GM12878 (cell line): ENCODE data around the gene PAIP2. TPM values are rescaled to one million over a fixed set of nuclear protein-coding genes. Genes with fewer than 3 reads are reported as not detected.

Experiments
- IRF4 ChIP-seq: IDR thresholded peaks from 2 replicates; pipeline ENCODE4 v1.6.1; 2011; ENCODE audit warnings: low read depth, low read length
- NFXL1 ChIP-seq: fragments of 450-650 bp; IDR thresholded peaks from 2 replicates; pipeline ENCODE4 v1.6.1; 2017; ENCODE audit warnings: antibody characterized with exemption, mild to moderate bottlenecking, borderline replicate concordance
- RCOR1 ChIP-seq: conservative IDR thresholded peaks from 2 replicates; pipeline ENCODE4 v1.6.1; 2012; ENCODE audit warnings: low read depth, low read length, improper control_type of control experiment
- SMAD1 ChIP-seq: fragments of 450-650 bp; IDR thresholded peaks from 2 replicates; pipeline ENCODE4 v1.6.1; 2018; ENCODE audit warnings: mild to moderate bottlenecking, low read depth; ENCODE audit not compliant: partially characterized antibody
- STAT1 ChIP-seq: fragments of 450-650 bp; conservative IDR thresholded peaks from 2 replicates; pipeline ENCODE4 v1.6.1; 2014; ENCODE audit warnings: antibody characterized with exemption, mild to moderate bottlenecking
- polyA plus RNA-seq, 11 experiments: library from polyadenylated mRNA; depleted of rRNA in 4 of 11; unstranded in 6 of 11; stranded (reverse) in 5 of 11; fragments of >200 nt; fragmentation: Nextera tagmentation in 4 of 11; fragmentation: Illumina TruSeq in 1 of 11; extraction: Ambion mirVana in 4 of 11; extraction: Trizol in 1 of 11; gene quantifications; 1 replicate in 1 of 11; 2 replicates in 10 of 11; pipeline versions ENCODE4 v1.2.1 to v1.2.3, GENCODE V29; 2011 to 2016; ENCODE audit warnings: inconsistent platforms in 2 of 11, missing spikeins in 2 of 11, low read depth in 1 of 11
- total RNA-seq, 4 experiments: library from RNA; depleted of rRNA in 3 of 4; stranded (reverse); fragments of >200 nt in 3 of 4; fragmentation: Illumina TruSeq in 1 of 4; extraction: Trizol in 1 of 4; gene quantifications; 2 replicates each; pipeline versions ENCODE4 v1.2.1 to v1.2.3, GENCODE V29; 2013 to 2021
- TF ChIP-seq, protein P1 (sequence below): IDR thresholded peaks from 2 replicates; pipeline ENCODE4 v1.6.1; 2011; ENCODE audit warnings: low read depth, low read length, improper control_type of control experiment, borderline replicate concordance
- TF ChIP-seq, protein P2 (sequence below): fragments of 450-650 bp; IDR thresholded peaks from 2 replicates; pipeline ENCODE4 v1.6.1; 2017; ENCODE audit warnings: mild to moderate bottlenecking, moderate library complexity
- TF ChIP-seq, protein P3 (sequence below): IDR thresholded peaks from 2 replicates; pipeline ENCODE4 v1.6.1; 2011; ENCODE audit warnings: borderline replicate concordance, low read depth, mild to moderate bottlenecking, moderate library complexity, mixed read lengths, low read length; ENCODE audit not compliant: insufficient read depth; ENCODE audit errors: extremely low read length
- TF ChIP-seq, protein P4 (sequence below): IDR thresholded peaks from 2 replicates; pipeline ENCODE4 v1.6.1; 2011; ENCODE audit warnings: mild to moderate bottlenecking, low read depth, low read length, moderate library complexity; ENCODE audit not compliant: insufficient replicate concordance
- TF ChIP-seq, protein P5 (sequence below): IDR thresholded peaks from 2 replicates; pipeline ENCODE4 v1.6.1; 2012; ENCODE audit warnings: low read depth, low read length, improper control_type of control experiment
- TF ChIP-seq, protein P6 (sequence below): fragments of 450-650 bp; IDR thresholded peaks from 2 replicates; pipeline ENCODE4 v1.6.1; 2017; ENCODE audit warnings: mild to moderate bottlenecking, low read depth, inconsistent platforms; ENCODE audit not compliant: poor library complexity, severe bottlenecking
- TF ChIP-seq, protein P7 (sequence below): IDR thresholded peaks from 2 replicates; pipeline ENCODE4 v1.6.1; 2012; ENCODE audit warnings: low read depth, low read length, improper control_type of control experiment

The PAIP2 gene
- total and polyA plus RNA-seq, 10 of the 15 experiments (the other 5 are each of a cell fraction or from before 2014, with no cell fraction given), result 49.9 to 154 (median 102) TPM

DNA sequence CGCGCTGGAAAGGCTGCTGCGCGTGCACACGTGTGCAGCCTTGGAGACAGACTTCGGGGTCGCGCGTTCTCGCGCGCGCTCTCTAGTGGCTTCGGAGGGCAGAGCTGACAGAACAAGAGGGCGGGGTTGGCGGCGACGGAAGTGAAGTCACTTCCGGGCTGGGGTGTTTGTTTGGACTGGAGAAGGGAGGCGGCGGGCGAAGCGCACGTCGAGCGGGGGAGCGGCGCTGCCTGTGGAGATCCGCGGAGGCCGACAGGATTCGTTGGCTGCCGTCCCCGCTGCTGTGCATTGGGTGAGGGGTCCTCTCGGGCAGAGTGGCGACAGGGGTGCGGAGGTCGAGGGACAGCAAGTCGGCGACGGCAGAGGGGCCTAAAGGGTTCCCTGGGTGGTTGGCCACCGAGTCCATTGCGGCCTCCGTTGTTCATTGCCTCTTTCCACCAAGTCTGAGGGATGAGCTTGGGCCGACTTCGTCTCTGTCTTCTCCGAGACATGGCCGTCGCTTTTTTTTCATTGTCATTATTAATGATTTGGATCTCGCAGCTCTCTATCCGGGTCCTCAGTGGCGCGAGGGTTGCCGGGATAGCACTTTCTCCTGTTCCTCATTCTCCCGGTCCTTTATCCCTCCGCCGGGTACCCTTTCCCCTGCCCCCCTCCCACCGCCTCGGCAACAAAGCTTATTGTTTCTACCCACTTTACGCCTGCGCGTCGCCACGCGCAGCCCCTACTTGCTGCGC is at the start of gene PAIP2 (continued):
- TF ChIP-seq, protein P1, sequence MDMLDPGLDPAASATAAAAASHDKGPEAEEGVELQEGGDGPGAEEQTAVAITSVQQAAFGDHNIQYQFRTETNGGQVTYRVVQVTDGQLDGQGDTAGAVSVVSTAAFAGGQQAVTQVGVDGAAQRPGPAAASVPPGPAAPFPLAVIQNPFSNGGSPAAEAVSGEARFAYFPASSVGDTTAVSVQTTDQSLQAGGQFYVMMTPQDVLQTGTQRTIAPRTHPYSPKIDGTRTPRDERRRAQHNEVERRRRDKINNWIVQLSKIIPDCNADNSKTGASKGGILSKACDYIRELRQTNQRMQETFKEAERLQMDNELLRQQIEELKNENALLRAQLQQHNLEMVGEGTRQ, result 0 out of 2 replicates have a peak, but pooled peaks have one; percentile 13
- TF ChIP-seq SMAD1 (peak; percentile 15), IRF4 (0 out of 2 replicates have a peak, but pooled peaks have one; percentile 9), RCOR1 (peak; percentile 65; the same call in 1 of the 2 replicates), NFXL1 (no peak), STAT1 (no peak)
- TF ChIP-seq, protein P2, sequence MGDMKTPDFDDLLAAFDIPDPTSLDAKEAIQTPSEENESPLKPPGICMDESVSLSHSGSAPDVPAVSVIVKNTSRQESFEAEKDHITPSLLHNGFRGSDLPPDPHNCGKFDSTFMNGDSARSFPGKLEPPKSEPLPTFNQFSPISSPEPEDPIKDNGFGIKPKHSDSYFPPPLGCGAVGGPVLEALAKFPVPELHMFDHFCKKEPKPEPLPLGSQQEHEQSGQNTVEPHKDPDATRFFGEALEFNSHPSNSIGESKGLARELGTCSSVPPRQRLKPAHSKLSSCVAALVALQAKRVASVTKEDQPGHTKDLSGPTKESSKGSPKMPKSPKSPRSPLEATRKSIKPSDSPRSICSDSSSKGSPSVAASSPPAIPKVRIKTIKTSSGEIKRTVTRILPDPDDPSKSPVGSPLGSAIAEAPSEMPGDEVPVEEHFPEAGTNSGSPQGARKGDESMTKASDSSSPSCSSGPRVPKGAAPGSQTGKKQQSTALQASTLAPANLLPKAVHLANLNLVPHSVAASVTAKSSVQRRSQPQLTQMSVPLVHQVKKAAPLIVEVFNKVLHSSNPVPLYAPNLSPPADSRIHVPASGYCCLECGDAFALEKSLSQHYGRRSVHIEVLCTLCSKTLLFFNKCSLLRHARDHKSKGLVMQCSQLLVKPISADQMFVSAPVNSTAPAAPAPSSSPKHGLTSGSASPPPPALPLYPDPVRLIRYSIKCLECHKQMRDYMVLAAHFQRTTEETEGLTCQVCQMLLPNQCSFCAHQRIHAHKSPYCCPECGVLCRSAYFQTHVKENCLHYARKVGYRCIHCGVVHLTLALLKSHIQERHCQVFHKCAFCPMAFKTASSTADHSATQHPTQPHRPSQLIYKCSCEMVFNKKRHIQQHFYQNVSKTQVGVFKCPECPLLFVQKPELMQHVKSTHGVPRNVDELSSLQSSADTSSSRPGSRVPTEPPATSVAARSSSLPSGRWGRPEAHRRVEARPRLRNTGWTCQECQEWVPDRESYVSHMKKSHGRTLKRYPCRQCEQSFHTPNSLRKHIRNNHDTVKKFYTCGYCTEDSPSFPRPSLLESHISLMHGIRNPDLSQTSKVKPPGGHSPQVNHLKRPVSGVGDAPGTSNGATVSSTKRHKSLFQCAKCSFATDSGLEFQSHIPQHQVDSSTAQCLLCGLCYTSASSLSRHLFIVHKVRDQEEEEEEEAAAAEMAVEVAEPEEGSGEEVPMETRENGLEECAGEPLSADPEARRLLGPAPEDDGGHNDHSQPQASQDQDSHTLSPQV, result no peak
- TF ChIP-seq, protein P3, sequence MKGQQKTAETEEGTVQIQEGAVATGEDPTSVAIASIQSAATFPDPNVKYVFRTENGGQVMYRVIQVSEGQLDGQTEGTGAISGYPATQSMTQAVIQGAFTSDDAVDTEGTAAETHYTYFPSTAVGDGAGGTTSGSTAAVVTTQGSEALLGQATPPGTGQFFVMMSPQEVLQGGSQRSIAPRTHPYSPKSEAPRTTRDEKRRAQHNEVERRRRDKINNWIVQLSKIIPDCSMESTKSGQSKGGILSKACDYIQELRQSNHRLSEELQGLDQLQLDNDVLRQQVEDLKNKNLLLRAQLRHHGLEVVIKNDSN, result peak; percentile 59
- TF ChIP-seq, protein P4, sequence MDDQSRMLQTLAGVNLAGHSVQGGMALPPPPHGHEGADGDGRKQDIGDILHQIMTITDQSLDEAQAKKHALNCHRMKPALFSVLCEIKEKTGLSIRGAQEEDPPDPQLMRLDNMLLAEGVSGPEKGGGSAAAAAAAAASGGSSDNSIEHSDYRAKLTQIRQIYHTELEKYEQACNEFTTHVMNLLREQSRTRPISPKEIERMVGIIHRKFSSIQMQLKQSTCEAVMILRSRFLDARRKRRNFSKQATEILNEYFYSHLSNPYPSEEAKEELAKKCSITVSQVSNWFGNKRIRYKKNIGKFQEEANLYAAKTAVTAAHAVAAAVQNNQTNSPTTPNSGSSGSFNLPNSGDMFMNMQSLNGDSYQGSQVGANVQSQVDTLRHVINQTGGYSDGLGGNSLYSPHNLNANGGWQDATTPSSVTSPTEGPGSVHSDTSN, result no peak
- TF ChIP-seq, protein P5, sequence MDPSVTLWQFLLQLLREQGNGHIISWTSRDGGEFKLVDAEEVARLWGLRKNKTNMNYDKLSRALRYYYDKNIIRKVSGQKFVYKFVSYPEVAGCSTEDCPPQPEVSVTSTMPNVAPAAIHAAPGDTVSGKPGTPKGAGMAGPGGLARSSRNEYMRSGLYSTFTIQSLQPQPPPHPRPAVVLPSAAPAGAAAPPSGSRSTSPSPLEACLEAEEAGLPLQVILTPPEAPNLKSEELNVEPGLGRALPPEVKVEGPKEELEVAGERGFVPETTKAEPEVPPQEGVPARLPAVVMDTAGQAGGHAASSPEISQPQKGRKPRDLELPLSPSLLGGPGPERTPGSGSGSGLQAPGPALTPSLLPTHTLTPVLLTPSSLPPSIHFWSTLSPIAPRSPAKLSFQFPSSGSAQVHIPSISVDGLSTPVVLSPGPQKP, result peak; percentile 92
- TF ChIP-seq, protein P6, sequence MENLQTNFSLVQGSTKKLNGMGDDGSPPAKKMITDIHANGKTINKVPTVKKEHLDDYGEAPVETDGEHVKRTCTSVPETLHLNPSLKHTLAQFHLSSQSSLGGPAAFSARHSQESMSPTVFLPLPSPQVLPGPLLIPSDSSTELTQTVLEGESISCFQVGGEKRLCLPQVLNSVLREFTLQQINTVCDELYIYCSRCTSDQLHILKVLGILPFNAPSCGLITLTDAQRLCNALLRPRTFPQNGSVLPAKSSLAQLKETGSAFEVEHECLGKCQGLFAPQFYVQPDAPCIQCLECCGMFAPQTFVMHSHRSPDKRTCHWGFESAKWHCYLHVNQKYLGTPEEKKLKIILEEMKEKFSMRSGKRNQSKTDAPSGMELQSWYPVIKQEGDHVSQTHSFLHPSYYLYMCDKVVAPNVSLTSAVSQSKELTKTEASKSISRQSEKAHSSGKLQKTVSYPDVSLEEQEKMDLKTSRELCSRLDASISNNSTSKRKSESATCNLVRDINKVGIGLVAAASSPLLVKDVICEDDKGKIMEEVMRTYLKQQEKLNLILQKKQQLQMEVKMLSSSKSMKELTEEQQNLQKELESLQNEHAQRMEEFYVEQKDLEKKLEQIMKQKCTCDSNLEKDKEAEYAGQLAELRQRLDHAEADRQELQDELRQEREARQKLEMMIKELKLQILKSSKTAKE, result no peak
- TF ChIP-seq, protein P7, sequence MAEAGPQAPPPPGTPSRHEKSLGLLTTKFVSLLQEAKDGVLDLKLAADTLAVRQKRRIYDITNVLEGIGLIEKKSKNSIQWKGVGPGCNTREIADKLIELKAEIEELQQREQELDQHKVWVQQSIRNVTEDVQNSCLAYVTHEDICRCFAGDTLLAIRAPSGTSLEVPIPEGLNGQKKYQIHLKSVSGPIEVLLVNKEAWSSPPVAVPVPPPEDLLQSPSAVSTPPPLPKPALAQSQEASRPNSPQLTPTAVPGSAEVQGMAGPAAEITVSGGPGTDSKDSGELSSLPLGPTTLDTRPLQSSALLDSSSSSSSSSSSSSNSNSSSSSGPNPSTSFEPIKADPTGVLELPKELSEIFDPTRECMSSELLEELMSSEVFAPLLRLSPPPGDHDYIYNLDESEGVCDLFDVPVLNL, result no peak
